GM13976 (cell line): ENCODE results near the gene GLP2R.

Experiments used
- DNase-seq: peaks from one replicate; pipeline ENCODE4 v3.0.0; 2012; ENCODE audit warnings: low spot score
- in situ Hi-C: fragments of 300-500 bp; cut with MboI; formaldehyde crosslinking; loops from one replicate; pipeline ENCODE4 v1.12.0; 2022; ENCODE audit warnings: low sequenced_read_pairs, mixed read lengths, inconsistent platforms; ENCODE audit not compliant: unreplicated experiment
- TF ChIP-seq, protein P1 (sequence below): IDR thresholded peaks from 2 replicates; pipeline ENCODE4 v1.5.1; 2012; ENCODE audit warnings: borderline replicate concordance, mild to moderate bottlenecking; ENCODE audit not compliant: insufficient read depth; ENCODE audit errors: extremely low read depth, missing control alignments, control extremely low read depth

Gene GLP2R

DNA sequence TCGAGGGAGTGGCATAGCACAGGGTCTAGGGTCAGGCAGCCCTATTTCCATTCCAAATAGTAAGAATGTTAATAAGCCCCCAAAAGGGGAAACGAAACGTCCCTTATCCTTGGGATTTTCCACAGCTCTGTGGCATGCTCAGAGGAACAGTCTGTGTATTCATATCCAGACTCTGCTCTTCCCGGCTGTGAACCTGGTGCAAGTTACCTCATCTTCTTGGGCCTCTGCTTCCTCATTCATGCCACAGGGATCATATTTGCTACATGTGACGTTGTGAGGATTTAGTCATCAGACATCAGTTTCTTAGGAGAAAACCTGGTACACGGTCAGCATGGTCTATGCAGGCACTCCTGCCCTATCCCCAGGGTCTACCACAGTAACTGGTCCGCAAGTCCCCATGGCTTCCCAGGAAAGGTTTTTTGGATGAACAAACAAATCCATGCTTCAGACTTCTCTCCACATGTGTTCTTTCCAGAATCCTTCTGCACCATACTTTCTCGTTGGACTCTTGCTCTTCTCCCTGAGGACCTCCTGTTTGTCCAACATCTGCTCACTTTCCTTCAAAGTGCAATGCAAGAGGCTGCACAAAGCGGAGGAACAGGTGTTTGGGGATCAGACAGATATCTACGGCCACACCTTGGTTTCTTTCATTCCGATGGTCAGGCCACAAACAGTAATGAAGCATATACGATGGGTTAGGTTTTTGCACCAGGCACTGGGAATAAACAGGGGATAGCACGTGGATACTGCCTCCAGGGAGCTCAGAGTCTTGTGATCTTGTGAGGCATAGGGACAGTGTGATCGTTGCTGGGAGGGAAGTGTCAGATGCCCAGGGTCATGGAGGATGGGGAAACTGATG is 17.7 kb downstream of the GLP2R start:
- TF ChIP-seq, protein P1, sequence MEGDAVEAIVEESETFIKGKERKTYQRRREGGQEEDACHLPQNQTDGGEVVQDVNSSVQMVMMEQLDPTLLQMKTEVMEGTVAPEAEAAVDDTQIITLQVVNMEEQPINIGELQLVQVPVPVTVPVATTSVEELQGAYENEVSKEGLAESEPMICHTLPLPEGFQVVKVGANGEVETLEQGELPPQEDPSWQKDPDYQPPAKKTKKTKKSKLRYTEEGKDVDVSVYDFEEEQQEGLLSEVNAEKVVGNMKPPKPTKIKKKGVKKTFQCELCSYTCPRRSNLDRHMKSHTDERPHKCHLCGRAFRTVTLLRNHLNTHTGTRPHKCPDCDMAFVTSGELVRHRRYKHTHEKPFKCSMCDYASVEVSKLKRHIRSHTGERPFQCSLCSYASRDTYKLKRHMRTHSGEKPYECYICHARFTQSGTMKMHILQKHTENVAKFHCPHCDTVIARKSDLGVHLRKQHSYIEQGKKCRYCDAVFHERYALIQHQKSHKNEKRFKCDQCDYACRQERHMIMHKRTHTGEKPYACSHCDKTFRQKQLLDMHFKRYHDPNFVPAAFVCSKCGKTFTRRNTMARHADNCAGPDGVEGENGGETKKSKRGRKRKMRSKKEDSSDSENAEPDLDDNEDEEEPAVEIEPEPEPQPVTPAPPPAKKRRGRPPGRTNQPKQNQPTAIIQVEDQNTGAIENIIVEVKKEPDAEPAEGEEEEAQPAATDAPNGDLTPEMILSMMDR, result no peak
- DNase-seq, result no peak
- in situ Hi-C loops, result no loop called here

DNA sequence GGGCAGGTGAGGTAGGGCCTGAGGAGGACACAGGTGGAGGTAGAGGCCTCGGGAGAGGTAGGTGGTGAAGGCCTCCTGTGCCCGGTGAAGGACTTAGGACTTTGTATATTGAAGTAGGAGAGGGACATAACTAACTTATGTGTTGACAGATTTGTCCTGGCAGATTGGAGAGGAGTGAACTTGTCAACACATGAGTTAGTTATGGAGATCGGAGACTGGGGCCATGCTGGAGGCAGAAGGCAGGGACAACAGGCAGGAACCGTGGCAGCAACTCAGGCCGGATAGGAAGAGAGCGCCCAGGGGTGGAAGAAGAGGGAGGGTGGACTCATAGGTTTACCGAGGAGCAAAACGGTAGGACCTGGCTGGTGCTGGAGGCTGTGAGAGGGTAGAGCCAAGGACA is 18.4 kb downstream of the GLP2R start:
- TF ChIP-seq, protein P1, result no peak
- in situ Hi-C loops, result no loop called here
- no peak for DNase-seq

DNA sequence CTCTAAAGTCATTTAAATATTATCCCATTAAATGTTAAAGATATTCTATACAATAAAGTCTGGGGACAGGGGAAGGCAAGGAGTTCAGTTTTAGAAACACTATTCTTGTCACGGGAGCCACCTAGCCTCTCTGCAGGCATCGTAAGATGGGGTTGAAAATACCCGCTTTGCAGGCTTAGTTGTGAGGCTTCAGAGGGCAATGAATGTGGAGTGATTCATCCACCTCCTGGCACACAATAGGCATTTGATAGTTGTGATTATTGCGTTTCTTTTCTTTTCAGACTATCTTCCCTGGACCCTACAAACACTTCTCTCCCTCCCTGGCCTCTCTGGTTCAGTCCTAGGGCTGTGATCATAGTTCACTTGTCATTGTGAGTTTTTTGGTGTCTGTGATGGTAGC is 19.6 kb downstream of the GLP2R start:
- TF ChIP-seq, protein P1, result no peak
- in situ Hi-C loops, result no loop called here
- no peak for DNase-seq

DNA sequence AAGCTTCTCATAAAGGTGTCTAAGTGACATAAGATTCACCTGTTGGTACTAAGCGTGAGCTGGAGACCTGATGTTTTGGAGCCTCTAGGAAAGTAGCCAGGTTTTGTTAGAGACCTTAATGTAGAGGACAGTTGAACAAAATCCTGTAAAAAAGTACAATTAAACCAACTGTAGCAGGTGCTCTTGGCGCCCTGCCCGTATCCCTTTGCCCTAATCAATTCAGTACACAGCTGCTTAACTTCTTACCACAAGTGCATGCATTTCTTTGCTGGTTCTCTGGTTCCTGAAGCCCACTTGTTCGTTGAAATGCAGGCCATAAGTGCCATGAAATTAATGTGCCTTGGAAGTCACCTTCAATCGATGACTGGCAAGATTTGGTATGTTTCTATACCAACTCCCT is 24.4 kb downstream of the GLP2R start:
- no peak for DNase-seq

DNA sequence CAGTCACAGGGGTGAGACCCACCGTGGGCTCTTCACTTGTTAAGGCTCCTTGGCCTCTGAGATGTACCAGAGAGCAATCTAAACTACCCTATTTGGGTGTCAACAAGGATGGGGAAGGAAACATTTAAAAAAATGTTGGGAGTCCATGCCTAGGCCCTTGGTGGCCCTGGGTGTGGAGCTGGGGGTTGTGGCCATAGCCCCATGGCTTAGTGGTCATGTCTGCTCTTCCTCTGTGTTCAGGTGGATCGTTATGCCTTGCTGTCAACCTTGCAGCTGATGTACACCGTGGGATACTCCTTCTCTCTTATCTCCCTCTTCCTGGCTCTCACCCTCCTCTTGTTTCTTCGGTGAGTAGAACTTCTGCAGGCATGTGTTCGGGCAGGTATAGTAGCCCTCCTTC is 28.5 kb downstream of the GLP2R start:
- TF ChIP-seq, protein P1, result no peak
- in situ Hi-C loops, result no loop called here
- no peak for DNase-seq

More for the DNA sequence above, 24.4 kb downstream of the GLP2R start:
- in situ Hi-C loops, result no loop called here
- TF ChIP-seq, protein P1, result no peak

DNA sequence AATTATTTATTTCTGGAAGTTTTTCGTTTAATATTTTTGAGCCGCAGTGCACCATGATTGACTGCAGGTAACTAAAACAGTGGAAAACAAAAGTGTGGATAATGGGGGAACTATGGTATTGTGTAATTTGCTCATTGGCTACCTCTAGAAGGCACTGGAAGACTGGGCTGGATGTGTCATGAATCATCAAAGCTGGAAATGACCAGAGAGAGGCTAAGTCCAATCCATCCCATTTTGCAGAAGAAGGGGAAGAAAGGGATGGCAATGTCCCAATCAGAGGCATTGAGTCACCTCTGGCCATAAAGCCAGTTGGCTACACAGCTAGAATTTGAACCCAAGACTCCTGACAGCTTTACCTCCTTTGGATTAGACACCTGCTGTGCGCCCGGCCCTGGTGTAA is 29.3 kb downstream of the GLP2R start:
- TF ChIP-seq, protein P1, result no peak
- DNase-seq, result no peak
- in situ Hi-C loops, result no loop called here
